Hepatocyte (in vitro differentiated cells): ENCODE results near the gene RAP1GAP2. TPM values are rescaled to one million over a fixed set of nuclear protein-coding genes. Genes with fewer than 3 reads are reported as not detected.

Experiments
- DNase-seq: peaks from one replicate; pipeline ENCODE4 v3.0.0-alpha.2; 2016; ENCODE audit warnings: low spot score
- H2AFZ ChIP-seq: fragments of 200-600 bp; sonication (generic); 2 replicates; pipeline ENCODE4 v1.6.0; 2016; ENCODE audit warnings: antibody characterized with exemption, mild to moderate bottlenecking
- H3K27ac ChIP-seq: fragments of 200-600 bp; sonication (generic); 2 replicates; pipeline ENCODE4 v1.5.1; 2016; ENCODE audit warnings: mild to moderate bottlenecking
- H3K27me3 ChIP-seq: fragments of 200-600 bp; sonication (generic); 2 replicates; pipeline ENCODE4 v1.6.1; 2016
- H3K36me3 ChIP-seq: fragments of 200-600 bp; sonication (generic); replicated peaks from 2 replicates; pipeline ENCODE4 v1.5.1; 2016; ENCODE audit warnings: low read depth; ENCODE audit not compliant: insufficient read depth
- H3K4me1 ChIP-seq: fragments of 200-600 bp; sonication (generic); 2 replicates; pipeline ENCODE4 v1.5.1; 2016; ENCODE audit warnings: mild to moderate bottlenecking, moderate library complexity; ENCODE audit not compliant: insufficient read depth
- H3K4me2 ChIP-seq: fragments of 200-600 bp; sonication (generic); 2 replicates; pipeline ENCODE4 v1.6.0; 2016
- H3K4me3 ChIP-seq: fragments of 200-600 bp; sonication (generic); 2 replicates; pipeline ENCODE4 v1.5.1; 2016; ENCODE audit warnings: mild to moderate bottlenecking
- H3K79me2 ChIP-seq: fragments of 200-600 bp; sonication (generic); 2 replicates; pipeline ENCODE4 v1.6.0; 2017; ENCODE audit warnings: mild to moderate bottlenecking
- H3K9me2 ChIP-seq: fragments of 200-600 bp; sonication (generic); replicated peaks from 2 replicates; pipeline ENCODE4 v1.6.0; 2017; ENCODE audit warnings: mild to moderate bottlenecking; ENCODE audit not compliant: insufficient read depth
- H3K9me3 ChIP-seq: fragments of 200-600 bp; sonication (generic); 2 replicates; pipeline ENCODE4 v1.5.1; 2016; ENCODE audit warnings: low read depth, mild to moderate bottlenecking
- H4K20me1 ChIP-seq: fragments of 200-600 bp; sonication (generic); 2 replicates; pipeline ENCODE4 v1.6.0; 2016; ENCODE audit warnings: mild to moderate bottlenecking; ENCODE audit not compliant: insufficient read depth, poor library complexity, severe bottlenecking
- CTCF ChIP-seq: fragments of 200-600 bp; sonication (generic); IDR thresholded peaks from 2 replicates; pipeline ENCODE4 v1.5.1; 2016; ENCODE audit warnings: antibody characterized with exemption, mild to moderate bottlenecking; ENCODE audit not compliant: poor library complexity
- EZH2 ChIP-seq: fragments of 200-600 bp; sonication (generic); IDR thresholded peaks from 2 replicates; pipeline ENCODE4 v1.6.1; 2016; ENCODE audit warnings: antibody characterized with exemption, mild to moderate bottlenecking, borderline replicate concordance
- EZH2phosphoT487 ChIP-seq: fragments of 200-600 bp; sonication (generic); IDR thresholded peaks from one replicate; pipeline ENCODE4 v1.6.1; 2018; ENCODE audit warnings: antibody characterized with exemption, mild to moderate bottlenecking, low read depth, moderate library complexity; ENCODE audit not compliant: unreplicated experiment, severe bottlenecking
- WGBS: methylation state at CpG from one replicate; pipeline ENCODE4 v1.1.6; 2016; ENCODE audit warnings: low lambda C conversion rate; ENCODE audit errors: missing lambda C conversion rate; 5-methylcytosine and 5-hydroxymethylcytosine counted together
- polyA plus RNA-seq: library from polyadenylated mRNA; unstranded; fragments of >200 nt; fragmentation: Nextera tagmentation; extraction: Ambion mirVana; gene quantifications from 2 replicates; pipeline ENCODE4 v1.2.1, GENCODE V29; 2016
- total RNA-seq: library from RNA; depleted of rRNA; stranded (reverse); fragments of >200 nt; gene quantifications from 2 replicates; pipeline ENCODE4 v1.2.3, GENCODE V29; 2014

RAP1GAP2 gene
- total and polyA plus RNA-seq, 2 experiments from 2014 or later = 3.0 to 10.0 TPM

DNA sequence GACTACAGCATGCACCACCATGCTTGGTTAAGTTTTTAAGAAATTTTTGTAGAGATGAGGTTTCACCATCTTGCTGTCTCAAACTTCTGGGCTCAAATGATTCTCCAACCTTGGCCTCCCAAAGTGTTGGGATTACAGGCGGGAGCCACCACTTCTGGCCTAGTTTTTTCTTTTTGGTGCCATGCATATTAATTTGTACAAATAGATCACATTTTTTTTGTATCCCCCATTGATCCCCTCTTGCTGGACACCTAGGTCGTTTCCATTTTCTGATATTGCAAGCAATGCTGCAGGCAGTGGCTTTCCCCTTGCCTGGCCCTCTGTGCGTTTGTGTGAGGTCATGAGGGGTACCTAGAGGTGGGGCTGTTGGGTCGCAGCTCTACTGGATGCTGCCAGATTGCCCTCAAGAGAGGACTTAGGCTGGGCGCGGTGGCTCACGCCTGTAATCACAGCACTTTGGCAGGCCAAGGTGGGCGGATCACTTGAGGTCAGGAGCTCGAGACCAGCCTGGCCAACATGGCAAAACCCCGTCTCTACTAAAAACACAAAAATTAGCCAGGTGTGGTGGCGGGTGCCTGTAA lies 23.8 kb downstream of the RAP1GAP2 start:
- Histone ChIP-seq H3K27ac (no peak overlapping the region), H3K9me3 (no peaks in the 10 kb centered on the region), H2AFZ (no peak overlapping the region), H3K36me3 (no peaks in the 10 kb centered on the region), H3K4me1 (peaks cover 3% of the 10 kb centered on the region), H3K27me3 (no peaks in the 10 kb centered on the region), H3K9me2 (no peaks in the 10 kb centered on the region), H3K79me2 (no peaks in the 10 kb centered on the region), H3K4me3 (no peak overlapping the region), H3K4me2 (no peak overlapping the region), H4K20me1 (no peaks in the 10 kb centered on the region)
- TF ChIP-seq CTCF (no peak), EZH2phosphoT487 (no peak), EZH2 (no peak)
- no peak for DNase-seq
- WGBS = 86% methylated on average over 11 of the region's 11 CpGs

- Histone ChIP-seq H3K9me2 (no peaks in the 10 kb centered on the region), H3K4me2 (no peak overlapping the region), H3K36me3 (no peaks in the 10 kb centered on the region), H3K27me3 (no peaks in the 10 kb centered on the region), H3K79me2 (no peaks in the 10 kb centered on the region), H4K20me1 (no peaks in the 10 kb centered on the region), H2AFZ (no peak overlapping the region), H3K4me1 (no peaks in the 10 kb centered on the region), H3K27ac (no peak overlapping the region), H3K9me3 (no peaks in the 10 kb centered on the region), H3K4me3 (no peak overlapping the region)
- DNase-seq = no peak
- TF ChIP-seq CTCF (no peak), EZH2 (no peak), EZH2phosphoT487 (no peak)
- 82% methylated on average over 8 of the region's 8 CpGs for WGBS
Observed at GRCh38 chr17:2821868-2822267, 25.6 kb downstream of the RAP1GAP2 start.

- no peak overlapping the region for H2AFZ ChIP-seq
- no peaks in the 10 kb centered on the region for H3K36me3 ChIP-seq
- H4K20me1 ChIP-seq = no peaks in the 10 kb centered on the region
- no peaks in the 10 kb centered on the region for H3K4me1 ChIP-seq
- no peak for TF ChIP-seq EZH2
- TF ChIP-seq EZH2phosphoT487 = no peak
- TF ChIP-seq CTCF = no peak
- H3K9me2 ChIP-seq = no peaks in the 10 kb centered on the region
- 89% methylated on average over 7 of the region's 7 CpGs for WGBS
- H3K9me3 ChIP-seq = no peaks in the 10 kb centered on the region
- no peak overlapping the region for H3K4me3 ChIP-seq
- no peak overlapping the region for H3K27ac ChIP-seq
- no peak for DNase-seq
- no peak overlapping the region for H3K4me2 ChIP-seq
- H3K79me2 ChIP-seq = no peaks in the 10 kb centered on the region
- H3K27me3 ChIP-seq = no peaks in the 10 kb centered on the region
Observed at GRCh38 chr17:2822358-2822757, 26.1 kb downstream of the RAP1GAP2 start.
